ENCODE measurements around the gene SCUBE3.

The SCUBE3 gene

DNA sequence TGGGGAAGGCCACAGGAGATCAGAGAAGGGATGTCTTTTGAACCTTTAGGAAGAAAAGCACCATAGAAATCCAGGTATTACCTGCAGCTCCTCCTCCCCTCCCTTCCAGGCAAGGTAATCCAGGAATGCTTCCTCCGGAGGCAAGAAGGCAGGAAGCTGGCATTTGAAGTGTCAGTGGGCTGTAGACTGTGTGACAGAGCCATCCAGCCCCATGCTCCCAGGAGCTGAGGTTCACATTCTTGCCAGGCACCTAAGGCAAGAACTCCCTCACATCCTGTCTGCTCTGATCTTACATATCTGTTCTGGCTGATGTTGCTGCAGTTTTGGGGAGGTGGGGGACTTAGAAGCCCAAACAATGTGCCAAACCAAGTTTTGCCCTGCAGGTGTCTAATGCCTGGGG is 27.8 kb upstream of the SCUBE3 start:
- H2AFZ ChIP-seq (ENCODE audit: low read length), result no peak overlapping the region
- no peak overlapping the region for H3K27ac ChIP-seq (ENCODE audit: low read depth, low read length, poor library complexity, severe bottlenecking)
- H3K4me1 ChIP-seq (ENCODE audit: insufficient read depth, low read length, severe bottlenecking), result no peaks in the 10 kb centered on the region
- TF ChIP-seq EZH2 (IDR thresholded peaks at IDR 0.05; ENCODE audit: borderline replicate concordance, low read length), result no peak
- TF ChIP-seq, protein P1, sequence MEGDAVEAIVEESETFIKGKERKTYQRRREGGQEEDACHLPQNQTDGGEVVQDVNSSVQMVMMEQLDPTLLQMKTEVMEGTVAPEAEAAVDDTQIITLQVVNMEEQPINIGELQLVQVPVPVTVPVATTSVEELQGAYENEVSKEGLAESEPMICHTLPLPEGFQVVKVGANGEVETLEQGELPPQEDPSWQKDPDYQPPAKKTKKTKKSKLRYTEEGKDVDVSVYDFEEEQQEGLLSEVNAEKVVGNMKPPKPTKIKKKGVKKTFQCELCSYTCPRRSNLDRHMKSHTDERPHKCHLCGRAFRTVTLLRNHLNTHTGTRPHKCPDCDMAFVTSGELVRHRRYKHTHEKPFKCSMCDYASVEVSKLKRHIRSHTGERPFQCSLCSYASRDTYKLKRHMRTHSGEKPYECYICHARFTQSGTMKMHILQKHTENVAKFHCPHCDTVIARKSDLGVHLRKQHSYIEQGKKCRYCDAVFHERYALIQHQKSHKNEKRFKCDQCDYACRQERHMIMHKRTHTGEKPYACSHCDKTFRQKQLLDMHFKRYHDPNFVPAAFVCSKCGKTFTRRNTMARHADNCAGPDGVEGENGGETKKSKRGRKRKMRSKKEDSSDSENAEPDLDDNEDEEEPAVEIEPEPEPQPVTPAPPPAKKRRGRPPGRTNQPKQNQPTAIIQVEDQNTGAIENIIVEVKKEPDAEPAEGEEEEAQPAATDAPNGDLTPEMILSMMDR (IDR thresholded peaks at IDR 0.05; ENCODE audit: low read length), result no peak
- no peaks in the 10 kb centered on the region for H4K20me1 ChIP-seq (ENCODE audit: insufficient read depth, low read length)
- H3K79me2 ChIP-seq (ENCODE audit: insufficient read depth, low read length), result no peaks in the 10 kb centered on the region
- H3F3A ChIP-seq (ENCODE audit: insufficient read depth, low read length), result no peaks in the 10 kb centered on the region
- H3K9ac ChIP-seq (ENCODE audit: low read length), result no peak overlapping the region
- H3K4me3 ChIP-seq (ENCODE audit: low read depth, low read length, poor library complexity, severe bottlenecking), result no peak overlapping the region
- H3K36me3 ChIP-seq (ENCODE audit: insufficient read depth, low read length), result no peaks in the 10 kb centered on the region
- H3K9me2 ChIP-seq (ENCODE audit: low read depth, low read length), result no peaks in the 10 kb centered on the region
- no peaks in the 10 kb centered on the region for H3K27me3 ChIP-seq (ENCODE audit: insufficient read depth, low read length)
- H3K4me2 ChIP-seq (ENCODE audit: low read length), result no peak overlapping the region
- no peaks in the 10 kb centered on the region for H3K9me3 ChIP-seq (ENCODE audit: low read length)

GRCh38 chr6:35186571-35186970 is 27.2 kb upstream of the SCUBE3 start:
- no peaks in the 10 kb centered on the region for H3K36me3 ChIP-seq (ENCODE audit: insufficient read depth, low read length)
- H3K27ac ChIP-seq (ENCODE audit: low read depth, low read length, poor library complexity, severe bottlenecking), result no peak overlapping the region
- H3K4me1 ChIP-seq (ENCODE audit: insufficient read depth, low read length, severe bottlenecking), result no peaks in the 10 kb centered on the region
- H3K9ac ChIP-seq (ENCODE audit: low read length), result no peak overlapping the region
- TF ChIP-seq EZH2 (IDR thresholded peaks at IDR 0.05; ENCODE audit: borderline replicate concordance, low read length), result no peak
- TF ChIP-seq, protein P1 (IDR thresholded peaks at IDR 0.05; ENCODE audit: low read length), result no peak
- H3K79me2 ChIP-seq (ENCODE audit: insufficient read depth, low read length), result no peaks in the 10 kb centered on the region
- no peak overlapping the region for H3K4me3 ChIP-seq (ENCODE audit: low read depth, low read length, poor library complexity, severe bottlenecking)
- H3K4me2 ChIP-seq (ENCODE audit: low read length), result no peak overlapping the region
- H3F3A ChIP-seq (ENCODE audit: insufficient read depth, low read length), result no peaks in the 10 kb centered on the region
- no peaks in the 10 kb centered on the region for H4K20me1 ChIP-seq (ENCODE audit: insufficient read depth, low read length)
- no peaks in the 10 kb centered on the region for H3K9me3 ChIP-seq (ENCODE audit: low read length)
- no peak overlapping the region for H2AFZ ChIP-seq (ENCODE audit: low read length)
- H3K9me2 ChIP-seq (ENCODE audit: low read depth, low read length), result no peaks in the 10 kb centered on the region
- peaks cover 5% of the 10 kb centered on the region; the same call in 1 of the 2 replicates for H3K27me3 ChIP-seq (ENCODE audit: insufficient read depth, low read length)

DNA sequence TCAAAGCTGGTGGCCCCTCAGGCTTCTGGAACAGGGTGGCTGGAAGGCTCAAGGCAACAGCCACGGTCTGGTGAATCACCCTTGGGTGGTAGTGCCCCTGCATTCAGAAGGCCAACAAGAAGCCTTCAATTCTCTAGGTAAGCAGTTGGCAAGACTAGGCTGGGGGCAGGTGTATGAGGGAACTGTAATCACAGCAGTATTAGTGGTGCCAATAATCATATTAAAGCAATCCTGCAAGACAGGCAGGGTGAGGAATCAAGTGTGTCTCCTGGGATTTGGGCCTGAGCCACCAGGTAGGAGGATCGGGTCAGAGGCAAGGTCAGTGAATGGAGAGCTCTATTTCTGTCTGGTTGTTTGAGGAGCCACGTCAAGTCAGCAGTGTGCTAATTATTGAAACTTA is 24.9 kb upstream of the SCUBE3 start:
- no peaks in the 10 kb centered on the region for H3K79me2 ChIP-seq (ENCODE audit: insufficient read depth, low read length)
- H3K27ac ChIP-seq (ENCODE audit: low read depth, low read length, poor library complexity, severe bottlenecking), result no peak overlapping the region
- no peak overlapping the region for H3K4me3 ChIP-seq (ENCODE audit: low read depth, low read length, poor library complexity, severe bottlenecking)
- H3K36me3 ChIP-seq (ENCODE audit: insufficient read depth, low read length), result no peaks in the 10 kb centered on the region
- H3K9ac ChIP-seq (ENCODE audit: low read length), result no peak overlapping the region
- no peaks in the 10 kb centered on the region for H3K9me2 ChIP-seq (ENCODE audit: low read depth, low read length)
- no peak overlapping the region for H3K4me2 ChIP-seq (ENCODE audit: low read length)
- H4K20me1 ChIP-seq (ENCODE audit: insufficient read depth, low read length), result no peaks in the 10 kb centered on the region
- H3K4me1 ChIP-seq (ENCODE audit: insufficient read depth, low read length, severe bottlenecking), result no peaks in the 10 kb centered on the region
- no peak for TF ChIP-seq EZH2 (IDR thresholded peaks at IDR 0.05; ENCODE audit: borderline replicate concordance, low read length)
- TF ChIP-seq, protein P1 (IDR thresholded peaks at IDR 0.05; ENCODE audit: low read length), result no peak
- no peaks in the 10 kb centered on the region for H3K9me3 ChIP-seq (ENCODE audit: low read length)
- H3K27me3 ChIP-seq (ENCODE audit: insufficient read depth, low read length), result peaks cover 5% of the 10 kb centered on the region; the same call in 1 of the 2 replicates
- H2AFZ ChIP-seq (ENCODE audit: low read length), result no peak overlapping the region
- H3F3A ChIP-seq (ENCODE audit: insufficient read depth, low read length), result no peaks in the 10 kb centered on the region
